HK-2 (cell line): Measurements from ENCODE around the gene MBTD1.
"Not testable (repeated sequence)": the region's sequence is repeated elsewhere in the genome, so short reads cannot be mapped to it uniquely, and the experiment has no call there.

ENCODE experiments used
- DNase-seq: peaks from one replicate; pipeline ENCODE4 v3.0.0-alpha.2; 2018; ENCODE audit not compliant: unreplicated experiment

MBTD1 gene

GRCh38 chr17:51255673-51256072, 4.2 kb downstream of the MBTD1 start:
- DNase-seq = no peak

DNA sequence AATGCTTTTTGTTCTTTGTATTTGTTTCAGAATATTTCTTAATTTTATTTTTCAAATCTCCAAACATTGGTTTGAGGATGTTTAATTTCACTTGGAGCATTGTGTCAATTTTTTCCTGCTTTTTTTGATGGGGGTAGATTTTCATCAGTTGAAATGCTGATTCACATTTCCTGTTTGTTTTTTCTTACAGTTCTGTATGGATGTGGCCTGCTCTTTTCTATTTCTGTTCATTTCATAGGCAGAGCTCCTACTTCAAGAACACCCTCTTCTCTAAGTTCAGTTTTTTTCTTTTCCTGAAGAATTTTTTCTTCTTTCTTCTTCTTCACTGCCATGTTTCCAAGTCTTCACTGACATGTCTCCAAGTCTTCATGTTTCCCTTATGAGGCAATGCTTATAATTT, 8.8 kb downstream of the MBTD1 start:
- no peak for DNase-seq

DNA sequence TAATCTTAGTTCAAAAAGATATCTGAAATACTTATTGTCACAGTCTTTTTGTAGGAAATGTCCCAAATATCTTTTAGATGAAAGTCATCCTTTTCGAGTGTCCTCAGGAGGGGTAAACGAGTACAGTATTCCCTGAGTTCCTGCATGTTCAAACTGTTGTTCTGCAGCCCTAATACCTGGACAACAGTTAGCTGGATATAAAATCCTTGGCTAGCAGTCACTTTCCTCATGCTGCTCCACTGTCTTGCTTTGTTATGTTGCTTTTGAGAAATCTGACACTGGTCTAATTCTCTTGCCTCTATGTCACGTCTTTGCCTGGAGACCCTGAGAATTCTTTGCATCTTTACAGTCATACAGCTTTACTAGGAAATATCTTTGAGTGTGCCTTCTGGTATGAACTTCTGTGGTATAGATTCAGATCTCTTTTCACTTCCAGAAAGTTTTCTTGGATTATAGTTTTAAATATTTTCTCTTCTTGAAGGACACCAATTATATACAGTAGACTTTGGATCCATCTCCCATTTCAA, 9.5 kb downstream of the MBTD1 start:
- no peak for DNase-seq

DNA sequence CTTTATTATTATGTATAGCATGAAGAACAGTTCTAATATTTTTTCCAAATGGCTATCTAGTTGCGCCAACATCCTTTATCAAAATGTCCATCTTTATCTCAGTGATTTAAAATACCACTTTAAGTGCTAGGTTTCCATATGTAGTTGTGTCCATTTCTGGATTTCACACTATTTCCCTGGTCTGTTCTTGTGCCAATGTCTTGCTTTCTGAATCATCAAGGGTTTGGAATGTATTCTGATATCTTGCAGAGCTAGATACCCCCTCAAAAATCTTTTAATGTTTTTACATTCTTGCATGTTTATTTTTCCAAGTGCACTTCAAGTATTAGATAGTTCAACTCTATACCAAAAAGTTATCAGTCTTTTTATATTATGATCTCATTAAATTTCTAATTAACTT, 14.3 kb downstream of the MBTD1 start:
- DNase-seq = no peak

- no peak for DNase-seq
These were observed 15.8 kb downstream of the MBTD1 start for GRCh38 chr17:51244041-51244440.

GRCh38 chr17:51240275-51240674, 19.6 kb downstream of the MBTD1 start:
- no peak for DNase-seq

GRCh38 chr17:51238255-51238887, 21.5 kb downstream of the MBTD1 start:
- DNase-seq = no peak

DNA sequence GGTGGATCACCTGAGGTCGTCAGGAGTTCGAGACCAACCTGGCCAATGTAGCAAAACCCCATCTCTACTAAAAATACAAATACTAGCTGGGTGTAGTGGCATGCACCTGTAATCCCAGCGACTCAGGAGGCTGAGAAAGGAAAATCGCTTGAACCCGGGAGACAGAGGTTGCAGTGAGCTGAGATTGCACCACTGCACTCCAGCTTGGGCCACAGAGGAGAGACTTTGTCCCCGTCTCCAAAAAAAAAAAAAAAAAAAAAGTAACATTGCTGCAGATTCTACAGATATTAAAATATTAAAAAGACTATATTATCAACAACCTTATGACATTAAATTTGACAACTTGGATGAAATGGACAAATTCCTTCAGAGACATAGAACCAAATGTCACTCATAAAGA, 25.7 kb downstream of the MBTD1 start:
- DNase-seq = no peak

- no peak for DNase-seq
These were observed 27.9 kb downstream of the MBTD1 start for GRCh38 chr17:51231999-51232398.

- no peak for DNase-seq
These were observed 29.5 kb downstream of the MBTD1 start for GRCh38 chr17:51230306-51230705.

DNA sequence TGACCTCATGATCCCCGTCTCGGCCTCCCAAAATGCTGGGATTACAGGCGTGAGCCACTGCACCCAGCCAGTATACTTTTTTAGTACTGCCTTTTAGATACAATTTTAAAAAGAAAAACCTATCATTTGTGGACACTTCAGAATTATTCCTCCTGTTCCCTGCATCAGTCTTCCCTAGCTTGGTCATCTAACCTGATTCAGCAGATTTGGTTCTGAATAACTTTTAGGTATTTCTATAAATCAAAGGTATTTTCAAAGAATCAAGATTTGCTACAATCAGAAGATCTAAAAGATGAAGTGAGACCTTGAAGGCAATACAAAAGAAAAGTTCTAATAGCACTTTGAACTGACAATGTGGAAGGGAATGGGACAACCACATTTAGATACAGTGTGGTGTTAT, 30.0 kb downstream of the MBTD1 start:
- DNase-seq = no peak

DNA sequence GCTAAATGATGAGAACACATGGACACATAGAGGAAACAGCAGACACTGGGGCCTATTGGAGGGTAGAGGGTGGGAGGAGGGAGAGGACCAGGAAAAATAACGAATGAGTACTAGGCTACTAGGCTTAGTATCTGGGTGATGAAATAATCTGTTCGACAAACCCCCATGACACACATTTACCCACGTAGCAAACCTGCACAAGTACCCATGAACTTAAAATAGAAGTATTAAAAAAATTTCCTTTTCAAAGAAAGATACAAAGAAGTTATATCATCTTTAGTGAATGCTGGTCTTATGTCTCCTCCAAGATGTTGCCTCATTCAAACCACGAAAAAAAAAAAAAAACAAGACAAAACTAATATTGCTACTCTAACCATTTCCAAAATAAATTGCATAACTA, 31.7 kb downstream of the MBTD1 start:
- DNase-seq = no peak

GRCh38 chr17:51225523-51225922, 34.3 kb downstream of the MBTD1 start:
- DNase-seq = not testable (repeated sequence)

GRCh38 chr17:51224402-51225262, 35.2 kb downstream of the MBTD1 start:
- no peak for DNase-seq

DNA sequence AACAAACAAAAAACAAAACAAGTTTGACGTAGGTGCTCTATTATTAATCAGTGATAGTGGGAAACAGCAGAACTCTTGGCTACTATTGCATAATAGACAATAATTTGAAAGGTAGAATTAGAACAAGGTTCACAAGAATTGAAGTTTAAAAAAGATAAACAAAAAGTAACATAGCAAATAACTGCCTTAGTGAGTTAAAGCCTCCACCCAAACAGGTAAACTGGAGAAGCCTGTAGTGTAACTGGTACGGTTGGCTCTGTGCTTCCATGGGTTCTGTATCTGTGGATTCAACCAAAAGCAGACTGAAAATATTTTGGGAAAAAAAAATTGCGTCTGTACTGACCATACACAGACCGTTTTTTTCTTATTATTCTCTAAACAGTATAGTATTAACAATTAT, 38.5 kb downstream of the MBTD1 start:
- no peak for DNase-seq

DNA sequence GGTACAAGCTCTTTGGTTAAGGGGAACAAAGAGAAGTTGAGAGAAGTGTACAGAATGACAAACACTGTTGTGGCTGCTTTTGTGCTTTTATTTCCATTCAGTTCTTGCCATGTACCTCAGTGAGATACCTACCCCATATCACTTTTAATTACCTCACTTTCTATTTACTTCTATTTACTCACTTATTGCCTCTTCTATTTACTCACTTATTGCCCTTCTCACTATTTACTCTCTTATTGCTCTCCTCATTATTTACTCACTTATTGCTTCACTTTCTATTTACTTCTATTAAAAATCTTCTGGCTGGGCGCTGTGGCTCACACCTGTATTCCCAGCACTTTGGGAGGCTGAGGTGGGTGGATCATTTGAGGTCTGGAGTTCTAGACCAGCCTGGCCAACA, 41.9 kb downstream of the MBTD1 start:
- no peak for DNase-seq

- no peak for DNase-seq
These were observed 44.9 kb downstream of the MBTD1 start for GRCh38 chr17:51214920-51215319.

GRCh38 chr17:51203838-51204237, 56.0 kb downstream of the MBTD1 start:
- no peak for DNase-seq

GRCh38 chr17:51200846-51201245, 59.0 kb downstream of the MBTD1 start:
- no peak for DNase-seq

DNA sequence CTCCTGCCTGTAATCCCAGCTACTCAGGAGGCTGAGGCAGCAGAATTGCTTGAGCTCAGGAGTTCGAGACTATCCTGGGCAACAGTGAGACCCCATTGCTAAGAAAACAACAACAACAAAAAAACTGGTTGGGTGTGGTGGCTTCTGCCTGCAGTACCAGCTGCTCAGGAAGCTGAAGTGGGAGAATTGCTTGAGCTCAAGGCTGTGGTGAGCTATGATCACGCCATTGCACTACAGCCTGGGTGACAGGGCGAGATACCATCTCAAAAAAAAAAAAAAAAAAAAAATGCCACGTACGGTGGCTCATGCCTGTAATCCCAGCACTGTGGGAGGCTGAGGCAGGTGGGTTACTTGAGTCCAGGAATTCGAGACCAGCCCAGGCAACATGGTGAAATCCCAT, 59.6 kb downstream of the MBTD1 start:
- DNase-seq = no peak

GRCh38 chr17:51197754-51198153, 62.1 kb downstream of the MBTD1 start:
- DNase-seq = no peak

- no peak for DNase-seq
These were observed 68.0 kb downstream of the MBTD1 start for GRCh38 chr17:51191895-51192294.

GRCh38 chr17:51189628-51190027, 70.2 kb downstream of the MBTD1 start:
- DNase-seq = no peak
